Prostate gland (tissue), 2 donors: ENCODE data around the gene CLRN3.

Experiments
- POLR2A ChIP-seq: fragments of 450-650 bp; IDR thresholded peaks from one replicate; pipeline ENCODE4 v1.6.1; 2016; ENCODE audit warnings: antibody characterized with exemption, mild to moderate bottlenecking
- TF ChIP-seq, protein P1 (sequence below), 4 experiments: fragments of 200-600 bp in 2 of 4; fragments of 450-650 bp in 2 of 4; sonication (generic) in 2 of 4; IDR thresholded peaks; 1 replicate in 3 of 4; 2 replicates in 1 of 4; pipeline ENCODE4 v1.5.1; 2016 to 2019; ENCODE audit warnings: antibody characterized with exemption in 4 of 4, mild to moderate bottlenecking in 2 of 4, moderate library complexity in 2 of 4

DNA sequence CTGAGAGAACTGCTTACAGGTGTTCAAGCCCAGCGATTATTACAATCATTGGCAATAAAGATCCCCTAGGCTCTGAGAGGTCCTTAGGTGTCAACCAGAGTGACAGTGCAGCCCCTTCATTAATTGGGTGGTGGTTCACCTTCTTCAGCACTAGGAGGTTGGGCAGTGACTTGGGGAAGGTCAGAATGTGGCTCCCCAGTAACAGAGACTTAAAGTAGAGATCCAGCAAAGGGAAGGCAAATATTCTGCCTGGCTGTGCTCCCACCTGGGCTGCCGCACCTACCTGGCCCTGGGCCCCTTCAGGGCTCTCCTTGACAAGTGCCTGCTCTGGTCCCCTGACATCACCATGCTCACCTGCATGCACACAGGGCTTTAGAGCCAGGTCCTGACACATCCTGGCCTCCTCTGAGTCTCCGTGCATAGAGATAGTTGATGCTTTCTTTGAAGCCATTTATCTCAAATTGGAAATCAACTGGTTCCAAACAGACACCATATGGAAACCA is 1.9 kb downstream of the CLRN3 start:
- no peak for TF ChIP-seq POLR2A
- TF ChIP-seq, protein P1, sequence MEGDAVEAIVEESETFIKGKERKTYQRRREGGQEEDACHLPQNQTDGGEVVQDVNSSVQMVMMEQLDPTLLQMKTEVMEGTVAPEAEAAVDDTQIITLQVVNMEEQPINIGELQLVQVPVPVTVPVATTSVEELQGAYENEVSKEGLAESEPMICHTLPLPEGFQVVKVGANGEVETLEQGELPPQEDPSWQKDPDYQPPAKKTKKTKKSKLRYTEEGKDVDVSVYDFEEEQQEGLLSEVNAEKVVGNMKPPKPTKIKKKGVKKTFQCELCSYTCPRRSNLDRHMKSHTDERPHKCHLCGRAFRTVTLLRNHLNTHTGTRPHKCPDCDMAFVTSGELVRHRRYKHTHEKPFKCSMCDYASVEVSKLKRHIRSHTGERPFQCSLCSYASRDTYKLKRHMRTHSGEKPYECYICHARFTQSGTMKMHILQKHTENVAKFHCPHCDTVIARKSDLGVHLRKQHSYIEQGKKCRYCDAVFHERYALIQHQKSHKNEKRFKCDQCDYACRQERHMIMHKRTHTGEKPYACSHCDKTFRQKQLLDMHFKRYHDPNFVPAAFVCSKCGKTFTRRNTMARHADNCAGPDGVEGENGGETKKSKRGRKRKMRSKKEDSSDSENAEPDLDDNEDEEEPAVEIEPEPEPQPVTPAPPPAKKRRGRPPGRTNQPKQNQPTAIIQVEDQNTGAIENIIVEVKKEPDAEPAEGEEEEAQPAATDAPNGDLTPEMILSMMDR (IDR thresholded peaks at IDR 0.05), result no peak
